ENCODE results near the gene TGFBRAP1.
A peak's percentile ranks its signal among the peaks of the same experiment; 100 is the strongest.

Gene TGFBRAP1

GRCh38 chr2:105325389-105325963 is 4.1 kb downstream of the TGFBRAP1 start:
- POLR2A ChIA-PET (ENCODE audit: low non-redundant PET) = no interaction called here
- CTCF ChIA-PET = interaction anchor here (1.2 kb wide), 1 partner anchor 23 kb away, joined by 4 read pairs; no protein-coding TSS in a partner anchor
- peak overlapping the region; percentile 90 for H3K27ac ChIP-seq
- no peak for TF ChIP-seq CTCF (conservative IDR thresholded peaks at IDR 0.05; ENCODE audit: low read depth)
- no peak for DNase-seq (ENCODE audit: low spot score)

- ChIA-PET POLR2A (ENCODE audit: low non-redundant PET) (no interaction called here), CTCF (interaction anchor here (0.7 to 1.2 kb wide), 2 partner anchors 22 to 26 kb away, joined by 4 to 5 read pairs; no protein-coding TSS in a partner anchor)
- DNase-seq (ENCODE audit: low spot score) = peak; percentile 66
- TF ChIP-seq CTCF (conservative IDR thresholded peaks at IDR 0.05; ENCODE audit: low read depth) = no peak
- H3K27ac ChIP-seq = peak overlapping the region; percentile 90
Observed at GRCh38 chr2:105324732-105325131, 4.8 kb downstream of the TGFBRAP1 start.

- no peak for TF ChIP-seq CTCF (conservative IDR thresholded peaks at IDR 0.05; ENCODE audit: low read depth)
- H3K27ac ChIP-seq = peak overlapping the region; percentile 90
- DNase-seq (ENCODE audit: low spot score) = peak; percentile 14
- ChIA-PET CTCF (interaction anchor here (1.2 kb wide), 1 partner anchor 22 kb away, joined by 4 read pairs; no protein-coding TSS in a partner anchor), POLR2A (ENCODE audit: low non-redundant PET) (no interaction called here)
Observed at GRCh38 chr2:105324101-105324500, 5.4 kb downstream of the TGFBRAP1 start.

- POLR2A ChIA-PET (ENCODE audit: low non-redundant PET) = no interaction called here
- CTCF ChIA-PET = interaction anchor here (0.6 to 1.0 kb wide), 2 partner anchors 16 to 25 kb away, joined by 3 read pairs; no protein-coding TSS in a partner anchor
- no peak for DNase-seq (ENCODE audit: low spot score)
- no peak for TF ChIP-seq CTCF (conservative IDR thresholded peaks at IDR 0.05; ENCODE audit: low read depth)
- H3K27ac ChIP-seq = no peak overlapping the region
Observed at GRCh38 chr2:105323111-105323510, 6.4 kb downstream of the TGFBRAP1 start.

- no peak for DNase-seq (ENCODE audit: low spot score)
- POLR2A ChIA-PET (ENCODE audit: low non-redundant PET) = no interaction called here
- no peak overlapping the region for H3K27ac ChIP-seq
- CTCF ChIA-PET = interaction anchor here (0.6 to 1.0 kb wide), 4 partner anchors 15 to 207 kb away, joined by 3 to 5 read pairs (median 4); no protein-coding TSS in a partner anchor
- no peak for TF ChIP-seq CTCF (conservative IDR thresholded peaks at IDR 0.05; ENCODE audit: low read depth)
Observed at GRCh38 chr2:105321875-105322646, 7.5 kb downstream of the TGFBRAP1 start.

- no peak overlapping the region for H3K27ac ChIP-seq
- ChIA-PET POLR2A (ENCODE audit: low non-redundant PET) (no interaction called here), CTCF (no interaction called here)
Observed at GRCh38 chr2:105320651-105321215, 8.8 kb downstream of the TGFBRAP1 start.

More at GRCh38 chr2:105320651-105321215, 8.8 kb downstream of the TGFBRAP1 start:
- peak; percentile 15 for DNase-seq (ENCODE audit: low spot score)
- TF ChIP-seq CTCF (conservative IDR thresholded peaks at IDR 0.05; ENCODE audit: low read depth) = no peak

Measured in RWPE1 (cell line).